ENCODE data around the gene ZFAND5. TPM values are rescaled to one million over a fixed set of nuclear protein-coding genes. Genes with fewer than 3 reads are reported as not detected.

ZFAND5 gene
- total RNA-seq, 3 donors from 2014 or later: 268 to 516 (median 423) TPM

- no peak overlapping the region for H3K27ac ChIP-seq
- TF ChIP-seq CTCF (IDR thresholded peaks at IDR 0.05) (no peak), POLR2AphosphoS5 (IDR thresholded peaks at IDR 0.05) (no peak), POLR2A (IDR thresholded peaks at IDR 0.05) (no peak)
- intact Hi-C loops (cut with DNase I; ENCODE audit: low total_unique reads): no loop called here
- H3K9me3 ChIP-seq: no peaks in the 10 kb centered on the region
- H3K36me3 ChIP-seq: peaks cover 12% of the 10 kb centered on the region
- H3K27me3 ChIP-seq: no peaks in the 10 kb centered on the region
- H3K4me3 ChIP-seq: no peak overlapping the region
- no peak for DNase-seq (ENCODE audit: low spot score in 2 of 2)
- peaks cover 0 to 19% of the 10 kb centered on the region in 2 donors for H3K4me1 ChIP-seq
Observed at GRCh38 chr9:72356041-72356582, 8.9 kb downstream of the ZFAND5 start.

- Histone ChIP-seq H3K4me3 (no peak overlapping the region), H3K27me3 (no peaks in the 10 kb centered on the region), H3K4me1 (peaks cover 0 to 11% of the 10 kb centered on the region in 2 donors), H3K36me3 (peaks cover 12% of the 10 kb centered on the region), H3K9me3 (no peaks in the 10 kb centered on the region), H3K27ac (no peak overlapping the region)
- intact Hi-C loops (cut with DNase I; ENCODE audit: low total_unique reads): no loop called here
- TF ChIP-seq CTCF (IDR thresholded peaks at IDR 0.05) (no peak), POLR2AphosphoS5 (IDR thresholded peaks at IDR 0.05) (peak in 2 of 3 donors; percentile 7 to 31), POLR2A (IDR thresholded peaks at IDR 0.05) (no peak)
- DNase-seq (ENCODE audit: low spot score in 2 of 2): no peak
Observed at GRCh38 chr9:72355153-72355552, 9.9 kb downstream of the ZFAND5 start.

- Histone ChIP-seq H3K4me3 (no peak overlapping the region), H3K27ac (no peak overlapping the region), H3K9me3 (no peaks in the 10 kb centered on the region), H3K27me3 (no peaks in the 10 kb centered on the region), H3K36me3 (peaks cover 12% of the 10 kb centered on the region), H3K4me1 (peaks cover 0 to 7% of the 10 kb centered on the region in 2 donors)
- TF ChIP-seq POLR2A (IDR thresholded peaks at IDR 0.05) (no peak), POLR2AphosphoS5 (IDR thresholded peaks at IDR 0.05) (peak in 1 of 3 donors; percentile 74), CTCF (IDR thresholded peaks at IDR 0.05) (no peak)
- DNase-seq (ENCODE audit: low spot score in 2 of 2): no peak
- intact Hi-C loops (cut with DNase I; ENCODE audit: low total_unique reads): no loop called here
Observed at GRCh38 chr9:72354704-72355103, 10.3 kb downstream of the ZFAND5 start.

GRCh38 chr9:72353455-72354116 is 11.4 kb downstream of the ZFAND5 start:
- Histone ChIP-seq H3K27ac (no peak overlapping the region), H3K4me3 (no peak overlapping the region), H3K4me1 (peaks cover 0 to 4% of the 10 kb centered on the region in 2 donors), H3K27me3 (no peaks in the 10 kb centered on the region), H3K9me3 (no peaks in the 10 kb centered on the region), H3K36me3 (peaks cover 12% of the 10 kb centered on the region)
- no peak for TF ChIP-seq POLR2A (IDR thresholded peaks at IDR 0.05)
- TF ChIP-seq POLR2AphosphoS5 (IDR thresholded peaks at IDR 0.05): peak in 1 of 3 donors; percentile 54
- DNase-seq (ENCODE audit: low spot score in 2 of 2): no peak
- intact Hi-C loops (cut with DNase I; ENCODE audit: low total_unique reads): no loop called here

GRCh38 chr9:72352911-72353388 is 12.1 kb downstream of the ZFAND5 start:
- no peak for DNase-seq (ENCODE audit: low spot score in 2 of 2)
- Histone ChIP-seq H3K27me3 (no peaks in the 10 kb centered on the region), H3K27ac (no peak overlapping the region), H3K4me1 (peaks cover 0 to 4% of the 10 kb centered on the region in 2 donors), H3K9me3 (no peaks in the 10 kb centered on the region), H3K36me3 (peaks cover 12% of the 10 kb centered on the region), H3K4me3 (no peak overlapping the region)
- TF ChIP-seq POLR2AphosphoS5 (IDR thresholded peaks at IDR 0.05) (peak in 1 of 3 donors; percentile 18), POLR2A (IDR thresholded peaks at IDR 0.05) (no peak)
- intact Hi-C loops (cut with DNase I; ENCODE audit: low total_unique reads): no loop called here
